ENCODE results near the gene TBC1D22A.

DNA sequence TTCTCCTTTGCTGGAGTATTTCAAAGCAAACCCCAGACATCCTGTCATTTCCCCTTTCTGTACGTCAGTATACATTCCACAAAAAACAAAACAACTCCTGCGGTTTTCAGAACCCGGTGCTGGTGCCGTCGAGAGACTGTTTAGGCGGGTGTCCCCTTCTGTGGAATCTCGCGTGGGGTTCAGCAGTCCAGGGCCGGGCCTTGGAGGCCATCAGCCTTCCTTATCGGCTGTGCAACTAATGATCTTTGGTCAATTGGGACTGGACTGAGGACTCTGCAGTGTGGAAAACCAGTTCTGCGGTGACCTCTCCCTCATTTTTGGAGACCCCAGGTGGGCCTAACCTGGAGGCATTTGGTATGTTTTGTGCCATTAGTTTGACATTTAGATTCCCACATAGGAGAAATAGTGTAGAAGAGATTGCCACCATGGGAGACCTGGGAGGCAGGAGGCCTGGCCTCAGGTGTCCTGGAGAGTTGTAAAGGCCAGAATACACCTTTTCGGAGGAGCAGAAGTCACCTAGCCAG is 84.4 kb downstream of the TBC1D22A start:
- TF ChIP-seq, protein P1, sequence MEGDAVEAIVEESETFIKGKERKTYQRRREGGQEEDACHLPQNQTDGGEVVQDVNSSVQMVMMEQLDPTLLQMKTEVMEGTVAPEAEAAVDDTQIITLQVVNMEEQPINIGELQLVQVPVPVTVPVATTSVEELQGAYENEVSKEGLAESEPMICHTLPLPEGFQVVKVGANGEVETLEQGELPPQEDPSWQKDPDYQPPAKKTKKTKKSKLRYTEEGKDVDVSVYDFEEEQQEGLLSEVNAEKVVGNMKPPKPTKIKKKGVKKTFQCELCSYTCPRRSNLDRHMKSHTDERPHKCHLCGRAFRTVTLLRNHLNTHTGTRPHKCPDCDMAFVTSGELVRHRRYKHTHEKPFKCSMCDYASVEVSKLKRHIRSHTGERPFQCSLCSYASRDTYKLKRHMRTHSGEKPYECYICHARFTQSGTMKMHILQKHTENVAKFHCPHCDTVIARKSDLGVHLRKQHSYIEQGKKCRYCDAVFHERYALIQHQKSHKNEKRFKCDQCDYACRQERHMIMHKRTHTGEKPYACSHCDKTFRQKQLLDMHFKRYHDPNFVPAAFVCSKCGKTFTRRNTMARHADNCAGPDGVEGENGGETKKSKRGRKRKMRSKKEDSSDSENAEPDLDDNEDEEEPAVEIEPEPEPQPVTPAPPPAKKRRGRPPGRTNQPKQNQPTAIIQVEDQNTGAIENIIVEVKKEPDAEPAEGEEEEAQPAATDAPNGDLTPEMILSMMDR (IDR thresholded peaks at IDR 0.05) = no peak
- TF ChIP-seq POLR2A (IDR thresholded peaks at IDR 0.05) = no peak

All from transverse colon (tissue), 3 donors.